ENCODE data around the gene AK8. TPM values are rescaled to one million over a fixed set of nuclear protein-coding genes. Genes with fewer than 3 reads are reported as not detected.

Gene AK8
- total and polyA plus RNA-seq, 3 donors from 2014 or later, result 15.0 to 54.8 (median 15.1) TPM

GRCh38 chr9:132853482-132853881 lies 24.6 kb downstream of the AK8 start:
- no peak for DNase-seq
- TF ChIP-seq CTCF (IDR thresholded peaks at IDR 0.05), result no peak
- no peak for TF ChIP-seq POLR2A (IDR thresholded peaks at IDR 0.05)
- Histone ChIP-seq H3K4me3 (no peak overlapping the region), H3K4me1 (peaks cover 8% of the 10 kb centered on the region), H3K27ac (no peak overlapping the region), H3K36me3 (ENCODE audit: low read depth, missing control alignments) (no peaks in the 10 kb centered on the region), H3K27me3 (no peaks in the 10 kb centered on the region), H3K9me3 (no peaks in the 10 kb centered on the region)
- WGBS, 2 donors, result 80 to 100% methylated on average over 4 of the region's 4 CpGs
- intact Hi-C loops (cut with DNase I; ENCODE audit: low total_unique reads), result no loop called here

DNA sequence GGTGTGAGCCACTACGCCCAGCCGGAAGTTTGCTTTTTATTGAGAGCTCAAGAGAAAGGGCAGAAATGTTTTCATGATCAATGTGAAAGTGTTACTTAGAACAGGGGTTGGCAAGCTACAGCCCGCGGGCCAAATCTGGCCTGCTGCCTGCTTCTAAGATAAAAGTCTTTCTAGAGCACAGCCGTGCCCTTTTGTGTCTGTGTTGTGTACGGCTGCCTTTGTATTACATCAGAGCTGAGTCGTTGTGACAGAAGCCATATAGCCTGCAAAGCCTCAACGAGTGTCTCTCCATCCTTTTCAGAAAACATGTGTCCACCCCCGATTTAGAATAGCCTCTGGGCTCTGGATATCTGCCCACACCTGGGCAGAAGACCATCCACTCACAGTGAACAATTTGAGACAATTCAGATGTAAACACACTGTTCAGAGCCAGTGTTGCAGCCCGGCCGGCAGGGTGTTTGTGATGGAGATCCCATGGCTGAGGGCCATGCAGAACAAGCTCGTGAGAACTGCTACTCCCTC lies 28.8 kb downstream of the AK8 start:
- TF ChIP-seq POLR2A (IDR thresholded peaks at IDR 0.05) (no peak), CTCF (IDR thresholded peaks at IDR 0.05) (no peak)
- WGBS, 2 donors, result 68 to 85% methylated on average over 9 to 12 of the region's 12 CpGs
- DNase-seq, result peak; percentile 60
- no peaks in the 10 kb centered on the region for H3K4me1 ChIP-seq
- H3K27ac ChIP-seq, result no peak overlapping the region
- no peak overlapping the region for H3K4me3 ChIP-seq
- intact Hi-C loops (cut with DNase I; ENCODE audit: low total_unique reads), result no loop called here
- H3K9me3 ChIP-seq, result no peaks in the 10 kb centered on the region
- no peaks in the 10 kb centered on the region for H3K36me3 ChIP-seq (ENCODE audit: low read depth, missing control alignments)
- no peaks in the 10 kb centered on the region for H3K27me3 ChIP-seq

DNA sequence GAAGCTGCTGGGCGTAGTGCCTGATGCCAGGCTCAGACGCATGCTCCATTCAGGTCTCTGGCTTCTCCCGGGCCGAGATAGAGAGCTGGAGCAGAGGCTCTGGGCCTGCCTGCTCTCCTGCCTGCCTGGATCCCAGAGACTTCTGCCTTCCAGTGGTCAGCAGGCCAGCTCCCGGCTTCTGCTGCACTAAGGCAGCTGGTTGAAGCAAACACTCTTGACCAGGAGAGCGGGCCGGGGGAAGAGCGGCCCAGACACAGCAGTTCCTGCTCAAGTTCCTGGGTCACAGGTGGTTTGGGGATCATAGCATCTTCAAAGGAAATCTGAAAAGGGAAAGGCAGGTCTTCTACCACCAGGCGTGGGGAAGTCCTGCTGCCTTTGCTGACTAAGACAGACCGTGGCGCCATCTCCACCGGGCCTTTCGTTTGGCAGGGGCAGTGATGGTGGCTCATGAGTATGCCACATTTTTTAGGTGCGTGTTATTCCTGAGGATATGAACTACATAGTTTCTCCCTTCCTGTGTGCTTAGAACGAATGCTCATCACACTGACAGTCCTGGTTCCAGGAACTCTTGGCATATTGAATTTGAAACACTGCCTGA lies 31.1 kb downstream of the AK8 start:
- intact Hi-C loops (cut with DNase I; ENCODE audit: low total_unique reads), result no loop called here
- 88 to 94% methylated on average over 8 to 15 of the region's 15 CpGs for WGBS, 2 donors
- Histone ChIP-seq H3K9me3 (no peaks in the 10 kb centered on the region), H3K27me3 (no peaks in the 10 kb centered on the region), H3K27ac (no peak overlapping the region), H3K4me3 (no peak overlapping the region), H3K36me3 (ENCODE audit: low read depth, missing control alignments) (no peaks in the 10 kb centered on the region), H3K4me1 (no peaks in the 10 kb centered on the region)
- DNase-seq, result no peak
- TF ChIP-seq CTCF (IDR thresholded peaks at IDR 0.05) (no peak), POLR2A (IDR thresholded peaks at IDR 0.05) (no peak)

DNA sequence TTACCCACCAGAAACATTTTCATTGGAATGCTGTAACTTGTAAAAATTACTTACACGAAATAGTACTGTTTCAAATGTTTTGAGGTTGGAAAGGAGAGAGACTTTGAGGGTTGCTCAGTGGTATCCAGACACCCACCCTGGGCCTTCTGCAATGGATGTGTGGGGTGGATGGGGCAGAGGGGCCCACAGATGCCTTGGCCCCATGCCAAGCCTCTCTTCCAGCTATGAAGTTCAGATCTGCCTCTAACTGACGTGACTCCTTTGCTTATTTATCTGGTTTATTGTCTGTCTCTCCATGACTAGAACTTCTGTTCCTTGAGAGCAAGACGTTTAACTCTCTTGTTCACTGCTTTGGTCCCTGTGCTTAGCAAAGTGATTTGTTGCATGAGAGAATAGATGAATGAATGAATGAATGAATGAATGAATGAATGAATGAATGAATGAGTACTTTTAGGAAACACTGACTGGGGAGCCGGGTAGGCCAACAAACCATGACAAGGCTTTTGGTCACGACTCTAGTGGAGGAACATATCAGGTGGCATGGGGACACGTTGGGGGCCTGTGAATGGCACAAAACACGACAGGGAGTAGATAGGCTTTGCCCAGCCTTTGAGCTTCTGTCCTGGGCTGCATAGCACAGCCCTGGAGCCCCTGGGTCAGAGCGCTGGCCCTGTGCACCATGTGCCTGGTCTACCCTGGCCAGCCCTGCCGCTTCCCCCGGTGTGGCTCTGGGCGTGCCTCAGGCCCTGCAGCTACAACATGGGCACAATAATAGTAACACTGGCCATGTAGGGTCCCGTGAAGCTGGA lies 31.8 kb downstream of the AK8 start:
- DNase-seq, result no peak
- 87 to 94% methylated on average over 8 to 12 of the region's 12 CpGs for WGBS, 2 donors
- Histone ChIP-seq H3K4me1 (no peaks in the 10 kb centered on the region), H3K9me3 (no peaks in the 10 kb centered on the region), H3K27ac (no peak overlapping the region), H3K4me3 (no peak overlapping the region), H3K27me3 (no peaks in the 10 kb centered on the region), H3K36me3 (ENCODE audit: low read depth, missing control alignments) (no peaks in the 10 kb centered on the region)
- intact Hi-C loops (cut with DNase I; ENCODE audit: low total_unique reads), result no loop called here
- TF ChIP-seq POLR2A (IDR thresholded peaks at IDR 0.05) (no peak), CTCF (IDR thresholded peaks at IDR 0.05) (no peak)
